Activated CD4-positive, alpha-beta T cell treated with anti-CD3 and anti-CD28 coated beads, Interleukin-2, amount 50 U/mL, for 4 hours (primary cell): ENCODE data around the gene GAB2.

ENCODE experiments used
- DNase-seq, 2 experiments: peaks; one replicate each; pipeline ENCODE4 v3.0.0-alpha.2; 2020

Gene GAB2

DNA sequence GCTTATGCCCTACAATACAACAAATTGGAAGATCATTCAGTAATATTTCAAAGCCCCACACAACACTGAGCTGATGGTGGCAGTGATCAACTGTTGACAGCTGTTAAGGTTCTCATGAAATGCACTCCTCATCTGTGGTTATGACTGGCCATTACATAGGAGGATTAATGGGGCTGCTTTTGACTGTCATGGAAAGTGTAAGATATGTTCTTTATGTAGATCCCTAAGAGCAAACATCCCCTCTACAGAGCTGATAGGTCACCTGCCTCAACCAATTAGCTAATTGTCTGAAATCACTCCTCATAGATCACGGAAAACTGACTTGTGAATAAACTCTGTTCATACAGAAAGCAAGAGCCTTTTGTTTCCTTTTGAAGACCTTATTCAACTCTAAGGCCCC, 78.1 kb downstream of the GAB2 start:
- DNase-seq, result no peak

DNA sequence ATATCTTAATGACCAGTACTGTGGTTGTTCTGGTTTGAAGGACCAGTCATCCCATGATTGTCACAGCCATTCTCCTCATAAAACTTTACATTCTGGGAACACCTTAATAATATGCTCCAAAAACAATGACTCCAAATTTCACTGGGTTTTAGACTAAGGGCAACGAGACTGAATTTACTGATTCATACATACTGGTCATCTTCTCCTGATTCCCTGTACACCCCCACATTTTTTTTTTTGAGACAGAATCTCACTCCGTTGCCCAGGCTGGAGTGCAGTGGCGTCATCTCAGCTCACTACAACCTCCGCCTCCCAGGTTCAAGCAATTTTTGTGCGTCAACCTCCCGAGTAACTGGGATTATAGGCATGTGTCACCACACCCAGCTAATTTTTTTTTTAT, 78.9 kb downstream of the GAB2 start:
- no peak for DNase-seq

DNA sequence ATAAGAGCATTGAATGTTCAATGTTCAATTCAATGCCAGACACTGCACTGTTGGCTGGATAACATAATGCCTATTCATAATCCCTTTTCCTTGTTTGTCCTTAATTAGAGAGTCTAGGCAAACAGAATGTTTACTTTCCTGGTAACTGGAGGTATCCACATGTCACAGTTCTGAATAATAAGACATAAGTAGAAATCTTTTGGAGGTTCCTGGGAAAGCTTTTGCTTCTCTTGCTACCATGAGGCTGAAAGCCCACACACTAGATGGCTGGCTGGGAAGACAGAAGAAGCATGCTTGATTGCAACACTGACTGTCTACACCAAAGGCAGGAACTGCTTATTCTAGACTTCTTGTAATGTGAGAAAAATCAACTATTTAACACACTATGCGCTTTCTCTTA, 79.5 kb downstream of the GAB2 start:
- DNase-seq, result no peak

DNA sequence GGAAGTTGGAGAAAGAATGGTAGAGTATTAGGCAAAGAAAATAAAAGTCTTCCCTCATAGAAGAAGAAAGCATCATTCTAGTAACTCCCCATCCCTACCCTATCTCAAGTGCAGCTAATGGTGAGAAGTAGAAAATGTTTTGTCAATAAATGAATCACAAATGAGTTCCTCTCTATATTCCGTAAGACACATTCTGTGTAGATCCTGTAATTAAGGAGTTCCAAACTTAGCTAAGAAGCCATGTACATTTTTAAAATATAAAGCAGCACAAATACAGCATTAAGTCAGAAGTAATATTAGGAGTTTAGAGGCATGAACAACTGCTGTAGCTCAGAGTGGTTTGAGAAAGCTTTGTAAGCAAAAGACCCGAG, 80.1 kb downstream of the GAB2 start:
- no peak for DNase-seq

DNA sequence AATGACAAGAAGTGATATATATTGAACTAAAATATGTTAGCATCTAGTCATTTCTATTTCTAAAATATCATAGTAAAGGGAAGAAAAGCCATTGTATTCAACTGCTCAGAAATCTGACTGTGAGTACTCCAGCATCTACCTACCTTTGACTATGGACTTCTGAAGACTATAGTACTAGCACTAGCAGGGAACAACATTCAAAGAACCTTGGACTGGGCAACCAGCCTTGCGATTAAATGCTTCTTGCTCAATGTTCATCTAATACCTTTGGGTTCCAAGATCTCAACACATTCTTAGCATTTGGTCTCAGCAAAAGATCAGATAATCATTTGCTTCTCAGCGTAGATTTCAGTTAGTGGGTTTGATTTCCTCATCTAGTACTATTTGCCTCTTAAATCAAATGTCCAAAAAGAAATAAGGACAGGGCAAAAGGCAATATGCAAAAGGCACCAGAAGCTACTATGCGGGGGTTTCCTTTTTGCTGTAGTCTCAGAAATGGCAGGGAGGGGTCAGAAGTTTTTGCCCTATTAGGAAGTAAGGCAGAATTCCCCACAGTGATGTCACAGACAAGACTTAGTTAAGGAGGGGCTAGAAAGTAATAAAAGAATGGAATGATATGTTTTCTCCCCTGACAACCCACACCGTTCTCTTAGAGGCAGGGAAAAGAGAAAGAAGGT, 80.6 kb downstream of the GAB2 start:
- DNase-seq, result no peak

DNA sequence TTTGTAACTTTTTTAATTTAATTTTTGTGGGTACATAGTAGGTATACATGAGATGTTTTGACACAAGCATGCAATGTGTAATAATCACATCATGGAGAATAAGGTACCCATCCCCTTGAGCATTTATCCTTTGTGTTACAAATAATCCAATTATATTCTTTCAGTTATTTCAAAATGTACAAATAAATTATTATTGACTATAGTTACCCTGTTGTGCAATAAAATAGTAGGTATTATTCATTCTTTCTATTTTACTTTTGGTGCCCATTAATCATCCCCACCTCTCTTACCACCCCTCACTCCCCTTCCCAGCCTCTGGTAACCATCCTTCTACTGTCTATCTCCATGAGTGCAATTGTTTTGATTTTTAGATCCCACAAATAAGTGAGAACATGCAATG, 83.5 kb downstream of the GAB2 start:
- no peak for DNase-seq

DNA sequence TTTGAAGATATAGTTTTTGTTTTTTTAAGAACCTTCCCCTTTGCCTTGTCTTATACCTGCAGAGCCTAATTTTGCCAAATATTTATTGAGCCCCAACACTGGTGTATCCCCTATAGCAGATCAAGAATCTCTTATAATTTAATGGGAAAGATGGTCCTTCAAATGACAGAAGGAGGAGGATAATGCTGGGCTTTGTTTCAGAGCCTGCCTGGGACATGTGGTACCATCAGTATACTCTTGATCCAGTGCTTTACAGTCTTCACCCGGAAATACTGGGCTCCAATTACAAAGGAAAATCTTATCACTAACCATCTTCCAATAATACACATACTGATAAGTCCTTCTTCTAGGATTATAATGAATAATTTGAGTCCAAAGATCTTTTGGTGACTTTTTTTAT, 84.7 kb downstream of the GAB2 start:
- no peak for DNase-seq

DNA sequence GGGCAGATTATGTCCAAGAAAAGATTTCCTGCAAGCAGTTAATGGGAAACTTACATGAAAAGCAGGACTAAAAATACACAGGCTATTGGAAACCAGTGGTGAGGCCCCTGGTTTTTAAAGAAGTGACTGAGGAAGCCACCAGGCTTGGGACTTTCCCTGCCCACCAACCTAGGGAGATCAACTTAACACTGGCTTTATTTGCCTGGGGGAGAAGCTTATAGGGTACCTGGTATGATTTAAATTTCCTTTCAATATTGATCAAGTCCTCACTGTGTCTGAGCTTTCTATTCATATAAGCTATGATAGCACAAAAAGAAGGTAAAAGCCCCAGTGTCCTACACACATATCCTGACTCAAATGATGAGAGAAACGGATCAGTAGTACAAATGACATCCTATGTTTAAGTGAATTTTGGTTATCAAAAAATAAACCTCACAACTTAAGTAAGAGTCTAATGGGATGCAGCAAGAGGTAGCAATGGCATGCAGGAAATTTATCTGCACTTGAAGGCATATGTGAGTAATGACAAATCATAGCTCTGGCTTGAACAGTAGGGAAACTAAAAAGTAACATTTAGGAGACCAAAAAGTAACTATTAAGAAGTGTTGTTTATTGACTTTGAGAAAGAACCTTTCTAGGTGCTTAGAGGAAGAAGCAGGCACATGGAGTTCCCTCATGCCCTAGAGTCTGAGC, 85.3 kb downstream of the GAB2 start:
- no peak for DNase-seq

DNA sequence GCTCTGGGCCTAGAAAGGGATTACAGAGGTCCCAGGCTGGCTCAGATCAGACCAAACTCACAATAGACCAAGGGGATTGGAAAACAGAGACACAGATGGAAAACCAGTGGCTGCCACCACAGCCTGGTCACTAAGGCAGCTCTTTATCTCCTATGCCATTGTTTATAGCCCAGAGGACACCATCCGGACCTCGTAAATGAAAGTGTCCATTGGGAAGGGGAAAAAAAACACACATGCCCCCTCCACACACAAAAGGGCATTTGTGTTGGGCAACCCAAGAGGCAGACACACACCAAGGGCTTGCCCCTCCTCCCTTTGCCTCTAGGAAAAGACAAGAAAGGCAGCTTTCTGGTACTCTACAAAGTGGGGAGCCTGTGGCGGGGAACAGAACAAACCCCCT, 85.9 kb downstream of the GAB2 start:
- DNase-seq, result no peak

DNA sequence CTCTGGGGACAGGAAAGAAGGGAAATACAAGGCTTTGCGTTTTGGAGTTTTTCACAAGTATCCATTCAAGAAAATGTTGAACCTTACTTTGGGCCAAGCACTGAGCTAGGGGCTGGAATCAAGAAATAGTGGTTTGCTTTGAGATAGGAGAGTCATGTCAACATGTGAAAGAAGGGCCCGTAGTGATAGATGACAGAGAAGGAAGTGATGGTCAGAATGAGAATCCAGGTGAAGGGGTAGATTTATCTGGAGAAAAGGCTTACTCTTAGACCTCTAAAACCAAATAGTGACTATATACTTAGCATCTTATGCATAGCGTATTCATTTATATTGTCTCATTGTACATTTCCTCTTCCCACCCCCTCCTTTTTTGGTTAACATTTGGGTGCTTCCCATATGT, 87.3 kb downstream of the GAB2 start:
- no peak for DNase-seq

DNA sequence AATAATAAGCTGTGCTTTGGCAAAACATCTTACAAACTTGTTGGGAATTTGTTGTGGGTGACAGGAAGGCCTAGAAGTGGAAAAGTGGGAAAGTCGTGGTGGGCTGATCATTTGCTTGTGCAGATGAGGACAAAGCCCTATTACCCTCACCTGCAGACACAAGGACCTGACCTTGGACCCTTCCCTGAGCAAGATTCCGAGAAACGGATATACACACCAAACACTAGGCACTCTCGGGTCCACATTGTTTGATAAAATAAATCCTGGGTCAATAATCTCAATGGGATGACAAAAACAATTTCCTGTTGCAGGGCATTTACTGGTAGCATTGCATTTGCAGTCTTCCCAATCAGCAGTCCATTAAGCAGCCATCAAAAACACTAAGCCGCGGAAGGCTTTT, 89.7 kb downstream of the GAB2 start:
- no peak for DNase-seq

DNA sequence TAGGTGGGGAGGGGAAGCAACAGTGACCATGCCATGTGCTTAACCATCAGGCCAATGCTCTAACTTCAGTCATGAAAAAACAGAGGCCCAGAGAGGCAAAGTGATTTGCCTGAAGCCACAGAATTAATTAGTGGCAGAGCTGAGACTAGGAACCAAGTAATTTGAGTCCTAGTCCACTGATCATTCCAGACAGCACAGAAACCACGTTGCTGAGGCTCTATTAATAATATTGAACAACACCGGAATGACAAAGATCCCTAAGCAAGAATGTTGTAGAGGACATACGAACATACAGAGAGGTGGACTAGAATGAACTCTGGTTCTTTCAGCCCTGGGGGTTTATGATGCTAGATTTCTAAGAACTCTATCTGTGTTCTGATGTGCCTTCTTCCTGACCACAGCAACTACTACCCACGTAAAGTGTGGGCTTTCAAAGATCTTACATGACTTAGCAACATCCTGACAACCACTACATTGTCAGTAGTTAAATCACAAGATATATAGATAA, 92.3 kb downstream of the GAB2 start:
- DNase-seq, result no peak

DNA sequence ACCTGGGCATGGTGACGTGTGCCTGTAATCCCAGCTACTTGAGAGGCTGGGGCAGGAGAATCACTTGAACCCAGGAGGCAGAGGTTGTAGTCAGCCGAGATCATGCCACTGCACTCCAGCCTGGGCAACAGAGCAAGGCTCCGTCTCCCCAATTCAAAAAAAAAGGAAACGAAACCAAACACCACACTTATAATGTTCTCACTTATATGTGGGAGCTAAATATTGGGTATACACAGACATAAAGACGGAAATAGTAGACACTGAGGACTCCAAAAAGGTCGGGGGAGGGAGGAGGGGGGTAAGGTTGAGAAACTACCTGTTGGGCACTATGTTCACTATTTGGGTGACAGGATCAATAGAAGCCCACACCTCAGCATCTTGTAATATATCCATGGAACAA, 94.3 kb downstream of the GAB2 start:
- no peak for DNase-seq

DNA sequence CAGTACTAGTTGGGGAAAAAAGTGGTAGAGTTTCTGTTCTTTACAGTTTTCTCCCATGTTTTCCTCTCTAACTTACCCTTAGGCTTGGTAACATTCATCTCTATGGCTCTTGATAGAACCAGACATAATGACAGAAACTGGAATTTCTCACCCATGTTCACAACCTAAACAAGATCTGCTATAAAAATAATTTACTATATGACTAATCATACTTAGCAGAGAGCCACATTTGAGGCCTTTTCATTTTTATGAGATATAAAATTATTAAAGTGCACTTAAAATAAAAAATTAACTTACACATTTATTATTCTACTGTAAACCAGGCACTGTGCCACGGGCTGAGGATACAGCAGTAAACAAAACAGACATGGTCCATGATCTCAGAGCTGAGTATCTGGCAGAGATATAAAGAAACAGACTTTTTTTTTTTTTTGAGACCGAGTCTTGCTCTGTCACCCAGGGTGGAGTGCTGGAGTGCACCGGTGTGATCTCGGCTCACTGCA, 98.1 kb downstream of the GAB2 start:
- no peak for DNase-seq

DNA sequence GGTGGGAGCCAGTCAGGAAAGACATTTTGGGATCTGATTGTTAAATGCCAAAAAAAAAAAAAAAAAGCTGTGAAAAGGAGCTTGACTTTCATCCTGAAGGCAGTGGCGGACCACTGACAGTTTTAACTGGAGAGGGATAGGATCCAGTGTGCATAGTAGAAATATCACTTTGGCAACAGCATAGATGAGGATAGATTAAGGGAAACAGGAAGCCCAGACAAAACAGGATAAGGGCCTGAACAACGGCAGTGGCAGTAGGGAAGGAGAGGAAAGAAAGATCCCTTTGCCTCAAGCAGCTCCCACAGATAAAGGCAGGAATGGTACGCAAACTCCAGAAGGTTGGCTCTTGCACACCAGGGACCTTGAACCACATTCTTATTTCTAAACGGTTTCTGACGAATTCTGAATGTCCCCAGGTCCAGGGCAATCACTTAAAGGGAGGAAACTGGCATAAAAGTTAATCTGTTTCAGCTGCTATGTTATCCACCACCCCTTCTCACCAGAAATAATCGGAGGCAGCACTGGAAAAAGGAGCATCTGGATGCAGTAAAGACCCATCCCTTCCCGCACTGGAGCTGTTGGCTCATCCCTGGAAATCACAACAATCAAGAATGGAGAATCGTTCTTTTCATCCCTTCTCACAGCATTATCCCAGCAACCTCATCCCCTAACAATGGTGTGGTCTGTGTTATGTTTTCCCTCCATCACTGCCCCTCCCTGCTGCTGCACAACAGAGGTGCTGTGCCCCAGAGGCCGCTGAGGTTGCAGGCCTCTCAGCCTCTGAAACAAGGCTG, 99.1 kb downstream of the GAB2 start:
- no peak for DNase-seq

DNA sequence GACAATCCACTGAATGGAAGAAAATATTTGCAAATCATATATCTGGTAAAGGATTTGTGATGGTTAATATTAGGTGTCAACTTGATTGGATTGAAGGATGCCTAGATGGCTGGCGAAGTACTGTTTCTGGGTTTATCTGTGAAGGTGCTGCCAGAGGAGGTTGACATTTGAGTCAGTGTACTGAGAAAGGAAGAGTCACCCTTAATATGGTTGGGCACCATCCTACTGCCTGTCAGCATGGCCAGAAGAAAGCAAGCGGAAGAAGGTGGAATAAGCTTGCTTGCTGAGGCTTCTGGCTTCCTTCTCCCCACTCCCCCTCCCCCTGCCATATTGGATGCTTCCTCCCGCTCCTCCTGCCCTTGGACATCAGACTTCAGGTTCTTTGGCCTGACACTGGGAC, 101.9 kb downstream of the GAB2 start:
- no peak for DNase-seq

DNA sequence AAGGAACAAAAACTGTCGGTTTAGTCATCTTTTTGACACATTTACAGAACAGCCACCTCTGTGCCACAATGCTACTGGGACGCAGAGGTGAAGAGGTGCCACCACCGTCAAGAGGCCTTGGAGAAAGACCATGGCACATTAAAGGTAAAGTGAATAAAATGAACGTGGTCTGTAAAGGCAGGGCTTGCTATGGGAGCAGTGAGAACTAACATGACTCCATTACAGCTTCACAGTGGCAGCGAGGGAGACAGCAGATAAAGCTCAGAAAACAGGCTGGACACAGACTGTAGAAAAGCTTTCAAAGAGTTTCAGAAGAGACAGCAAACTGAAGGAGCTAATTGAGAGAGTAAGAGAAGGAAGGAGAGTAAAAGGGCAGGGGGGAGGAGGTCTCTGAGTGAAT, 102.9 kb downstream of the GAB2 start:
- no peak for DNase-seq

DNA sequence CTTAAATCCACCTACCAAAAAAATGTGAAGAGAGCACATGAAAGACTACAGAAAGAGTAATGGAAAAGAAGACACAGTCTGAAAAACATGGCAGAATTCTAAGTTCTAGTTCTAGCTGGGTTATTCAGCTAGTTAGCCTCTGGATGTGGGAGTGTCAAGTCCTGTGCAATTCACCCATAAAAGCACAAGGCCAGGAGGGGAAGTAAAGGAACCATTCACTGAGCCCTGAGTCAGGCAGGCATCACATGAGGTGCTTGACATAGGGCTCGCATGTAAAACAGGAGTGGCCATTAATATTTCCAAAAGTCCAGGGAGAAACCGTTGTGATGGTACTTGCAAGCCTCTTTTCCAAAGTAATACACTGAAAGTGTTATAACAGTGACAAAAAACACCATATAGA, 103.7 kb downstream of the GAB2 start:
- no peak for DNase-seq

DNA sequence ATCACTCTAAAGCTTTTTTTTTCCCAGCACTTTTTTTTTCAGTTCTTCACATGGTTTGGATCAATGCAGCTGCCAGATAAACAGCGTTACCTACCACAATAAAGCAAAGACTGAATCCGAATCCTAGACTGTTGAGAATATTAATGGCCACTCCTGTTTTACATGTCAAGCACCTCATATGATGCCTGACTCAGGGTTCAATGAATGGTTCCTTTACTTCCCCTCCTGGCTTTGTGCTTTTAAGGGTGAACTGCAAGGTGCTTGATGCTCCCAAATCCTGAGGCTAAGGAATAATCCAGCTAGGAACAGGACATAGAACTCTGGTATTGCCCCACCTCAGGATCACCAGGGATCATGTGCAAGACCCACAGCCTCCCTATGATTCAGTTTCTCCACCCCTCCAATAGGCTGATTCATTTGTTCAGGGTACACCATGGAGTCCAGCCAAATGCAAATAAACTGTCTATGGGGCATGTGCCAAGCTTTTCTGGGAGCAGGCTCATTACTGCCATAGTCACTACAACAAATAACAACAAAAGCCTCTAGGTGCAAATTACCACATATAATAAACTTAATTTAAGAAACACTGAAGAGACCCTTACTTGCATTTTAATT, 104.3 kb downstream of the GAB2 start:
- DNase-seq, result no peak

DNA sequence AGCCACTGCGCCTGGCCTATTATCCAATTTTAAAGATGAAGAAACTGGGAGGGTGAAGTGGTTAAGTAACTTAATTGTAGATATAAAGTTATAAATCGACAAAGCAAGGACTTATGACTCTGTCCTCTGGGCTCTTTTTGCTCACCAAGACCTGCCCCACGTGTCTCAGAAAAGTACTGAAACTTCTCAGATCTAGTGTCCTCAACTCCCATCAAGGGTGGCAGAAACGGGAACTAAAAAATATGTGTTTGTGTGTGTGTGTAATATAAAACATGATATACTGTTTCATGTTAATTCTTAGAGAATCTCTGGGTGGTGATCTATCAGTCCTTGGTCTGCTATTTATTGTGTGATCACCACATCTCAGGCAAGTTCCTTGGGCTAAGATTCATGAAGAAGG, 104.9 kb downstream of the GAB2 start:
- DNase-seq, result no peak

DNA sequence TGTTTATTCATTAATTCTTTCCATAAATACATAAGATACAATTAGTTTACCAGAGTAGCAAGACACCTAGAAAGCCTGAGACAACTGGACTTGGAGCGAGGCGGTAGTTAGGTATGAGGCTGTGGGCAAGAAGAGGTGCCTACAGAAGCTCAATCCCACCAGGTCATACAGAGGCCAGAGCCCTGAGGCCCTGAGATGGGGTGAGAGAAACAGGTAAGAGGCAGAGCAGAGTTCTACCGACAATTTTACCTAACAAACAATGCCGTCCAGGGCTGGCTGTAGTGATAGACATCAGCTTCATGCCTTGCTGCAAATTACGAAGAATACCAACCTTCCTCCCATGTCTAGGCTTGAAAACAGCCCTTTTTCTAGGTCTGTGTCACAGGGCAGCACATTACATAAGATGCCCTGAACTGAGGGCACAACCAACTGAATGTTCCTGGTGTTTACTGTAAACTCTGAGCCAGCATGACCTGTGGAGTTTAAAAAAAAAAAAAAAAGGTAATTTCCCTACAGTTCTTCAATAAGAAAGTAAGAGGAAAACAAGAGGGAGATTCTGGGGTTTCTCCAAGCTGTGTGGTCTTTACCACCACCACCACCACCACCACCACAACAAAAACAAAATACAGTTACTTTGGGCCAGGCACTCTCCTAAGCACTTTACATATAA, 105.8 kb downstream of the GAB2 start:
- DNase-seq, result no peak

DNA sequence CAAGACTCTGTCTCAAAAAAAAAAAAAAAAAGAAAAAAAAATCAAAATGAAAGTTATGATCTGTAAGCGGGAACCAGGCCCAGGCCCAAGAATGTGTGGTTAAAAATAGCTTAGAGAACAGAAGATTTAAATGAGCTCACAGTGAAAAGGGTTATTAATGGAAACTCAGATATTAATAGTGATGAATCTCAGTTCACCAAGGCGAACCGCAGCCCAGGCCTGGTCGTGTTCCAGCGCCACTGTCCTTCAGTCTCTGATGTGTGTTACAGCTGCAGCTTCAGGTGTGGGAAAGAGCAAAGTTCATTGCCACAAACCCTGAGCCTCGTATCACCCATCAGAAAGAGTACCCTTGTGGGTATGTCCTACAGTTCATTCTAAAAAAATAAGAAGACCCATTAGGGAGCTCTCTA, 107.1 kb downstream of the GAB2 start:
- no peak for DNase-seq

DNA sequence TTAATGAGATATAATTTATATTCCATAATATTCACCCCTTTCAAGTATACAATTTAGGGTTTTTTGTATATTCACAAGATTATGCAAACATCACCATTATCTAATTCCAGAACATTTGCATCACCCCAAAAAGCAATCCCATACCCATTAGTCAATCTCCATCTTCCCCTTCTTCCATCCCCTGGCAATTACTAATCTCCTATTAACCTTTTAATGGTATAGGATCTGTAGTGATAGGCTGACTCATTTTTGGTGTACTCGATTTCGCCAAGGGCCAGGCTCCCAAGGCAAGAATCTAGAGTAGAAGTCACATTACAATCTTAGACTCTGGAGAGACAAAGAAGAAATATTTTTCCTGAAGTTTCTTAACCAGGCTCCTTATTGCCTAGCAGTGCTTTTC, 113.4 kb downstream of the GAB2 start:
- no peak for DNase-seq
